ENCODE data around the gene GOLGA2.

The GOLGA2 gene

GRCh38 chr9:128225770-128226411, 49.9 kb downstream of the GOLGA2 start:
- TF ChIP-seq CTCF (IDR thresholded peaks at IDR 0.05; ENCODE audit: unreplicated experiment in 3 of 3) = no peak
- Mint-ChIP-seq H3K9me3 (no peaks in the 10 kb centered on the region), H3K4me1 (no peaks in the 10 kb centered on the region), H3K36me3 (ENCODE audit: low read depth) (peaks cover 41% of the 10 kb centered on the region), H3K27ac (no peak overlapping the region), H3K4me3 (no peak overlapping the region), H3K27me3 (ENCODE audit: low read depth) (no peaks in the 10 kb centered on the region)

DNA sequence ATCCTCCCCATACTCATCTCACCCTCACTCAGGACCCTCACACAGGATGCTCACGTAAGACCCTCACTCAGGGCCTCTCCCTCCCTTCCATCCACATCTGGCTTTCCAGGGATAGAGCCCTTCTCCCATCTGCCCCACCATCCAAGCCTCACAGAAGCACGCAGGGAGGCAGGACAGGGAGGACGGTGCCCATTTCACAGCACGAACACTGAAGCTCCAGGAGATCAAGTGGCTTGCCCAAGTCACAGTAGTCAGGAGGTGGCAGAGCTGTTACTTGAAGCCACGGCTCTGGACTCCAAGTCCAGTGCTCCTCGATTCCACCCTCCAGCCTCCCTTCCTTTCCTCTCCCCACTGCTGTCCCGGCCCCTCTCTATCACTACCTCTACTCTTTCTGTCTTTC, 50.9 kb downstream of the GOLGA2 start:
- no peak overlapping the region for H3K4me3 Mint-ChIP-seq
- no peaks in the 10 kb centered on the region for H3K4me1 Mint-ChIP-seq
- no peaks in the 10 kb centered on the region for H3K9me3 Mint-ChIP-seq
- H3K27me3 Mint-ChIP-seq (ENCODE audit: low read depth) = no peaks in the 10 kb centered on the region
- peaks cover 50% of the 10 kb centered on the region for H3K36me3 Mint-ChIP-seq (ENCODE audit: low read depth)
- TF ChIP-seq CTCF (IDR thresholded peaks at IDR 0.05; ENCODE audit: unreplicated experiment in 3 of 3) = no peak
- H3K27ac Mint-ChIP-seq = no peak overlapping the region

DNA sequence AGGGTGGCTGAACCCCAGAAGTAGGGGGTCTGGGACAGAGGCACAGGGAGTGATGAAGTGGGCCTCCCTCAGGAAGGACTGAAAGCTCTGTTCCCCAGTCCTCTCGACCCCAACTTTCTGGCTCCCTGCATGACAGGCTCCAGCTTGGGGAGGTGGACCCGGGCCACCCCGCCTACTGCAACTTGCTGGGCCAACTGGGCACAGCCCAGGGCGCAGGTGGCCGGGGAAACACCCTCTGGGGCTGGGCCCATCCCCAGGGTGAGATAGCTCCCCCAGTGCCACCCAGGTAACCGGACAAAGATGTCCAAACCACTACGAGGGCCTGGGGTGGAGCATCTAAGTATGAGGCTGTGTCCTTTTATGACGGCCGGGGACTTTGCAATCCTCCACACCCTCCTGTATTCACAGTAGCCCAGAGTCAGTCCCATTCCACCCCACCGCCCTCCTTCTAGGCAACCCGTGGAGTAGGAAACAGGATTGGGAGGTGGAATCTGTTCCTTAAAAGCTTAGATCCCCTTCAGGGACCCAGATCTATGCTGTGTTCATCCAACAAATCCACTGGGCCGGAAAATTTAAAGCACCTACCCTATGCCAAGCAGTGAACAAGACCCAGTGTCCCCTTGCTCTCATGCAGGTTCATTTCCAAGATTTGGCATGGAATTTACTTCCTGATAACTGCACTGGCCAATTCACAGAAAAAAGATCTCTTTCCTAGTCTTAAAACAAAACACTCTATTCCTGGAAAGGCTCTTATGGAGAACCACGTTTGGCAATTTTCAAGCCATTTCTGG, 52.7 kb downstream of the GOLGA2 start:
- peaks cover 4% of the 10 kb centered on the region for H3K27me3 Mint-ChIP-seq (ENCODE audit: low read depth)
- no peak overlapping the region for H3K4me3 Mint-ChIP-seq
- H3K4me1 Mint-ChIP-seq = peaks cover 11% of the 10 kb centered on the region
- H3K9me3 Mint-ChIP-seq = no peaks in the 10 kb centered on the region
- no peak for TF ChIP-seq CTCF (IDR thresholded peaks at IDR 0.05; ENCODE audit: unreplicated experiment in 3 of 3)
- H3K27ac Mint-ChIP-seq = no peak overlapping the region
- peaks cover 56% of the 10 kb centered on the region for H3K36me3 Mint-ChIP-seq (ENCODE audit: low read depth)

DNA sequence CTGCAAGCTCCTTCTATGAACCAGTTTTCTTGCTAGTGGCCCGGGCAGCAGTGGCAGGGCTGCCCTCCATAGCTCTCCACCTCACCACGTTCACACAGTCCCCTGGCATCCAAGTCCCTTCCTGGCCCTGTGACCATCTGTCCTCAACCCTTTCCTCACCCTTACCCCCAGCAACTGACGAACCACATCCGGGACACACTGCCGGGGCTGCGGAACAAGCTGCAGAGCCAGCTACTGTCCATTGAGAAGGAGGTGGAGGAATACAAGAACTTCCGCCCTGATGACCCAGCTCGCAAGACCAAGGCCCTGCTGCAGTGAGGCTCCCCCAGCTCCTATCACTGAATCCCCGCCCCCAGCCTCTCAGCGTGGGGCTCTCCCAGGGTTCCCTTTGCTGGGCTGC, 53.8 kb downstream of the GOLGA2 start:
- no peak overlapping the region for H3K27ac Mint-ChIP-seq

DNA sequence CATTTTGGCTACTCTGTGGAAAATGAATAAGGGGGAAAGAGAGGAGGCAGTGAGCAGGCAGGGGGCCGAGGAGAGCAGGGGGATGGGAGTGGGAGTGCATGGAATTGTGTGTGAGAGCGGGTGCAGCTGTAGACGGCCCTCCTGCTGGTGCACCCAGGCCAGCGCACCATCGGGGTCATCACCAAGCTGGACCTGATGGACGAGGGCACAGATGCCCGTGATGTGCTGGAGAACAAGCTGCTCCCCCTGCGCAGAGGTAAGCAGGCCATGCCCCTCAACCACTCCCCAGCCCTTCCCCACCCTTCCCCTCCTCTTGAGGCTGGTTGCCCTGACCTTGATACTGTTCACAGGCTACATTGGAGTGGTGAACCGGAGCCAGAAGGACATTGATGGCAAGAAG, 56.0 kb downstream of the GOLGA2 start:
- H3K36me3 Mint-ChIP-seq (ENCODE audit: low read depth) = peaks cover 39% of the 10 kb centered on the region
- no peak for TF ChIP-seq CTCF (IDR thresholded peaks at IDR 0.05; ENCODE audit: unreplicated experiment in 3 of 3)
- peaks cover 24% of the 10 kb centered on the region for H3K4me1 Mint-ChIP-seq
- no peak overlapping the region for H3K27ac Mint-ChIP-seq
- no peaks in the 10 kb centered on the region for H3K9me3 Mint-ChIP-seq
- no peak overlapping the region for H3K4me3 Mint-ChIP-seq
- H3K27me3 Mint-ChIP-seq (ENCODE audit: low read depth) = peaks cover 4% of the 10 kb centered on the region

More for the DNA sequence above, 53.8 kb downstream of the GOLGA2 start:
- peaks cover 53% of the 10 kb centered on the region for H3K36me3 Mint-ChIP-seq (ENCODE audit: low read depth)
- peaks cover 13% of the 10 kb centered on the region for H3K4me1 Mint-ChIP-seq
- TF ChIP-seq CTCF (IDR thresholded peaks at IDR 0.05; ENCODE audit: unreplicated experiment in 3 of 3) = no peak
- H3K9me3 Mint-ChIP-seq = no peaks in the 10 kb centered on the region
- H3K4me3 Mint-ChIP-seq = no peak overlapping the region
- H3K27me3 Mint-ChIP-seq (ENCODE audit: low read depth) = peaks cover 4% of the 10 kb centered on the region
